ENCODE data around the gene UBAP2L.

UBAP2L gene, protein sequence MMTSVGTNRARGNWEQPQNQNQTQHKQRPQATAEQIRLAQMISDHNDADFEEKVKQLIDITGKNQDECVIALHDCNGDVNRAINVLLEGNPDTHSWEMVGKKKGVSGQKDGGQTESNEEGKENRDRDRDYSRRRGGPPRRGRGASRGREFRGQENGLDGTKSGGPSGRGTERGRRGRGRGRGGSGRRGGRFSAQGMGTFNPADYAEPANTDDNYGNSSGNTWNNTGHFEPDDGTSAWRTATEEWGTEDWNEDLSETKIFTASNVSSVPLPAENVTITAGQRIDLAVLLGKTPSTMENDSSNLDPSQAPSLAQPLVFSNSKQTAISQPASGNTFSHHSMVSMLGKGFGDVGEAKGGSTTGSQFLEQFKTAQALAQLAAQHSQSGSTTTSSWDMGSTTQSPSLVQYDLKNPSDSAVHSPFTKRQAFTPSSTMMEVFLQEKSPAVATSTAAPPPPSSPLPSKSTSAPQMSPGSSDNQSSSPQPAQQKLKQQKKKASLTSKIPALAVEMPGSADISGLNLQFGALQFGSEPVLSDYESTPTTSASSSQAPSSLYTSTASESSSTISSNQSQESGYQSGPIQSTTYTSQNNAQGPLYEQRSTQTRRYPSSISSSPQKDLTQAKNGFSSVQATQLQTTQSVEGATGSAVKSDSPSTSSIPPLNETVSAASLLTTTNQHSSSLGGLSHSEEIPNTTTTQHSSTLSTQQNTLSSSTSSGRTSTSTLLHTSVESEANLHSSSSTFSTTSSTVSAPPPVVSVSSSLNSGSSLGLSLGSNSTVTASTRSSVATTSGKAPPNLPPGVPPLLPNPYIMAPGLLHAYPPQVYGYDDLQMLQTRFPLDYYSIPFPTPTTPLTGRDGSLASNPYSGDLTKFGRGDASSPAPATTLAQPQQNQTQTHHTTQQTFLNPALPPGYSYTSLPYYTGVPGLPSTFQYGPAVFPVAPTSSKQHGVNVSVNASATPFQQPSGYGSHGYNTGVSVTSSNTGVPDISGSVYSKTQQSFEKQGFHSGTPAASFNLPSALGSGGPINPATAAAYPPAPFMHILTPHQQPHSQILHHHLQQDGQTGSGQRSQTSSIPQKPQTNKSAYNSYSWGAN

GRCh38 chr1:154220071-154220969 lies at the start of gene UBAP2L:
Gene UBAP2L (plus strand): TSS chr1:154220955. CDS start chr1:154225124, 4,169 bp downstream.
- peak; percentile 99 for DNase-seq

DNA sequence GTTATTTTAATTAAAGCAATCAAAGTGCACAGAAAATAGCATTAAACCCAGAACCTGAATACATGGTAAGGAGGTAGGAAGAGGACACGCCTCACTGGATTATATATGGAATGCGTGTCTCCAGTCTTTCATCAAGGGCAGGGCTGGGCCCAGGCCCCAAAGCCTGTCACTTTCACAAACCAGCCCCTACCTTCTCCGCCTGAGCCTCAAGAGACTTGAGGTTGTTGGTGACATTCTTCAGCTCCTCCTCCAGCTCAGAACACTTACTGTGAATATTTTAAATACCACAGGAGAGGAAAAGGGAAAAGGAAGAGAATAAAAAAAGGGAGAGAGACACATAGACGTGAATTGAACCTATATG lies 49.6 kb upstream of the UBAP2L start:
- DNase-seq: no peak

- DNase-seq: no peak
These were observed 48.9 kb upstream of the UBAP2L start for GRCh38 chr1:154171880-154172279.

DNA sequence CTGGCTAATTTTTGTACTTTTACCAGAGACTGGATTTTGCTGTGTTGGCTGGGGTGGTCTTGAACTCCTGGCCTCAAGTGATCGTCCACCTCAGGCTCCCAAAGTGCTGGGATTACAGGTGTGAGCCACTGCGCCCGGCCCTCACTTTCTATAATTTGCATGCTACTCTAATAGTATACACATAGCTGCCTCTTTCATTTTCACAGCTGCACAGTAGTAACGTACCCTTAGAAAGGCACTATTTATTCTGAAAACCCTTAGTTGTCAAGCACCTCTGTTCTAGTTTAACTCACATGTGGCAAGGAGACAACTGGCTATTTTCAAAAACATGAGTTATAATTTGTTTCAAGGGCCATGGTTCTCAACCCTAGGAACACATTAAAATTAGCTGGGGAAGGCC lies 46.1 kb upstream of the UBAP2L start:
- DNase-seq: no peak

- peak; percentile 62 for DNase-seq
These were observed 44.4 kb upstream of the UBAP2L start for GRCh38 chr1:154176337-154176736.

DNA sequence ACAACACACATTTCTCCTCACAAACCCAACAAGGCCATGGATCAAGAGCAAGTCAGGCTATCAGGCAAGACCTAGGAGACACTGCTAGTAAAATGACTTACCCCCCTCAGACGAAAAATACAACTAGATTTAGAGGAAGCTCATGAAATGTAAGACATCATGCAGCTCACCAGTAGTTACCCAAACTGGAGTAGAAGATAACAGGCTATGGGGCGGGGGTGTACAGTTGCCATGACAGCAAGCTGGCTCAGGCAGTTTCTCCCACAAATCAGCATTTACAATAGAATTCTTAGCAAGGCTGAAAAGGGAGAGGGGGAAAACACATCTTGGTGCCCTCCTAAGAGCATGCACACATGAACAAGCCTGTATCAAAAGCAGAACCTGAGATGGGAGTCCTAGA lies 42.7 kb upstream of the UBAP2L start:
- DNase-seq: no peak

DNA sequence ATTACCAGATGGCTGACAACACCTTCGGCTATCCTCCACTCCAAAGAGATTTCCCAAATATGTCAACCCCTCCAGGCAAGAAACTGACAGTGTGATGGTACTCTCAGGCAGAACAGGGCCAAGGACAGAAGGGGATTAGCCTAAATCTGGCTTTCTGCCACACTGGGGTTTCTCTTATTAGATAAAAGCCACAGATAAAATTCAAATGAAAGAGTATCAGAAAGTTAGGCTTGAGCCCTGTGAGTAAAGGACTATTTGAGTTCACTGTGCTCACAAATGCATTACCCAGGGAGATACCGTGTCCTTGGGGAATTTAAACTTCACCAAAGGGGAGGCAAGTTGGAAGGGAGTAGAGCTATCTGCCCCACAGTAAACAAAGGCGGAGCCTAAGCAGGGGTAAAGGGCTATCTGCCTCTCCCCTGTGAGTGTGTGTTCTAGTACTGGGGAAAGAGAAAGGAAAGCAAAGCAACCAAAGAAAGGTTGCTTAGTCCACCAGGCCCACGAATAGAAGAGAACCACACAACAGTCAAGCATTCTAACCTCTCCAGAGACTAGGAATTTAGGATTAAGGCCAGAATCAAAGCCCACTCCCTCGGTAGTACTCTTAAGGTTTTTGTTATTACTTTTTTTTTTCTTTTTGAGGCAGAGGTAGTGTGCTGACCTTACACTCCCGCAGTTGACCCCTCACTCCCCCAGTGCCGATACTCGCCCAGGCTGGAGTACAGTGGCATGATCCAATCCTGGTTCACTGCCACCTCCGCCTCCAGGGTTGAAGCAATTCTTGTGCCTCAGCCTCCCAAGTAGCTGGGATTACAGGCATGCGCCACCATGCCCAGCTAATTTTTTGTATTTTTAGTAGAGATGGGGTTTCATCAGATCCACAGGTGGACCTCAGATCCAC lies 41.6 kb upstream of the UBAP2L start:
- DNase-seq: no peak

DNA sequence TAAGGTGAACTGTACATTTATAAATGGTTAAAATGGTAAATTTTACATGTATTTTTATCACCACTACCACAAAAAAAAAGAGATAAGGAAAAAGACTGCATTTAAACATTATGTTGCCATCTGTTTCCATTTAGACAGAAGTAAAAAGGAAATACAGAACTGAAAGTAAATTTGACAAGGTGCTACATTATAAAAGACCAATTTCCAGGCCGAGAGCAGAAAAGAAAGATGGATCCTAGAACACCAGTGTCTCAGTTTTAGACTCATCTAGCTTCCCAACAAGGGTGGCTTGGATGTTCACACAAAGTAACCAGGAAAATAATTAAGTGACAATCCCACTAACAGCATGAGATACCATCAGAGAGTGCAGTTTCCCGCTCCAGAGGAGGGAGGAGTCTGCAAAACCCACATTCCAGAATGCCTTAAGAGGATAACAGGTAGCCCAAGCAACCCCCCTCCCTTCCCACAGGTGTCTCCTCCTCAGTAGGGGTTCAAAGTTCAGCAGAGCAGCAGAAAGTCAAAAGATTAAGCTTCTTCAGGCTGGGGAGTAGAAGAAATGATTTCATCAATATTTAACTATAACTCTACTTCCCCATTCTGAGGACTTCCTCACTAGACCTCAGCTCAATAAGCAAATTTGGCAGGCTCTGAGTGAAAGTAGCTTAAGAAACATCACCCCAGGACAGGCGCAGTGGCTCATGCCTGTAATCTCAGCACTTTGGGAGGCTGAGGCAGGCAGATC lies 40.6 kb upstream of the UBAP2L start:
- no peak for DNase-seq

- DNase-seq: no peak
These were observed 38.8 kb upstream of the UBAP2L start for GRCh38 chr1:154181944-154182343.

DNA sequence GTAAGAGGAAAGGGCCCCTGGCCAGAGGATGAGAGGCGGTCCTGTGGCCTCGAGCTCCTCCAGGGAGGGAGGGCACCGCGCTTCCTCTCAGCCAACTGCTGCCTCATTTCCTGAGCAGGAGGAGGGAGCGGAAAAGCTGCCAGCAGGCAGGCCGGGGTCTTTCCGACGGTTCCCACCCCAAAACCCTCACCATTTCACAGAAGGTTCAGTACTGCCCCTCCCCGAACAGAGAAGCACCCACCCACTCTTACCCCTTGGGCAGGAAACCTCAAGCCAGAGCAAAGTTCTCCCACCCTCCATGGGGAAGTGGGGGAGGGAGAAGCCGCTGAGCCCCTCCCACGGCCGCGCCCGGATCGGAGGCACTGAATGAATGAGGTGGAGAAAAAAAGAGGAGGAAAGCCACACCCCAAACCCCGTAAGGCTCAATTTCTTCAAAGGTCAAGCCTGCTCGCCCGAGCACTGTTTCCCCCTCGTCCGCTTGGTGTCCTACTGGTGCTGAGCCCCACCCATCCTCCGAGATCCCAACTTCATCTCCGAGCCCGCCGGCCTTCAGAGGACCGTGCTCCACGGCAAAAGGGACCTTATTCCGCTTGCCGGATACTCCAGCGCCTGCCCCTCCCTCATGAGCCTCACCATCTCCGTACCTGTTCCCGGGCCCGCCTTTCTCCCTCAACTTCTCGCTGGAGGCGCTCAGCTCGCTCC lies 38.3 kb upstream of the UBAP2L start:
- DNase-seq: peak; percentile 82

DNA sequence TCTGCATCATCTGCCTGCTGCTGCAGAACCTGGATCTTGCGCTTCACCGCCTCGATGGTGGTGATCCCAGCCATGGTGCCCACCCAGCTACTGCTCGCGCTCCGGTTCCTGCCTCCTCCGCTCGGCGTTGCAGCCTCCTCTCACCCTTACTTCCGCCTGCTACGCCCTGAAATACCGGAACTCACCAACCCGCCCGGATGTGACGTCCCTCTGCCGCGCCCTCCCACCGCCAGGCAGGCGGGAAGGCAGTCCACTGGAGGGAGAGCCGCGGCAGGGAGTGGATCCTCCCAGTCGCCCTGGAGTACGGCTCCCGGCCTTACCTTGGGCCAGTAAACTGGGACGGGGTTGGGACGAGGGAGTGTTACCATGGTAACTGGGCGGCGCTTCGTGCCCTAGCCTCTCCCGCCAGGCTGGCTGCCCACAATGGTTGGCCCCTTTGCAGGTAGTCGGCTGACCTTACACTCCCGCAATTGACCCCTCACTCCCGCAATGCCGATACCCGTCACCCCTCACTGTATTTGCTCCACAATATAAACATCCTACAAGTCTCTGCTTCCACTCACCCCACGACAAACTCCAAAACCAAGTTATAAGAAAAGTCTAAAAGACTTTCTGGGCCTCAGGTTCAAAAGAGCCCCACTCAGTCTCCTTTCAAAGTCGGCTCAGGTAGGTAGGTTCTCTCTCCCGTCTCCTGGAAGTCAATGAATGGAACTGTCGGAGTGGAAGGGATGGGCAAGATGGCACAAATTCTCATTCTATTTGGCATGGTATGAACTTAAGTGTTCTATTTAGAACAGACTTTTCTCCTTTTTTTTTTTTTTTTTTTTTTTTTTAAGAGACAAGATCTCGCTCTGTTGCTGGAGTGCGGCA lies 37.5 kb upstream of the UBAP2L start:
- DNase-seq: peak; percentile 97

- peak; percentile 47 for DNase-seq
These were observed 34.6 kb upstream of the UBAP2L start for GRCh38 chr1:154186177-154186576.

GRCh38 chr1:154186852-154187501 lies 33.8 kb upstream of the UBAP2L start:
- no peak for DNase-seq

DNA sequence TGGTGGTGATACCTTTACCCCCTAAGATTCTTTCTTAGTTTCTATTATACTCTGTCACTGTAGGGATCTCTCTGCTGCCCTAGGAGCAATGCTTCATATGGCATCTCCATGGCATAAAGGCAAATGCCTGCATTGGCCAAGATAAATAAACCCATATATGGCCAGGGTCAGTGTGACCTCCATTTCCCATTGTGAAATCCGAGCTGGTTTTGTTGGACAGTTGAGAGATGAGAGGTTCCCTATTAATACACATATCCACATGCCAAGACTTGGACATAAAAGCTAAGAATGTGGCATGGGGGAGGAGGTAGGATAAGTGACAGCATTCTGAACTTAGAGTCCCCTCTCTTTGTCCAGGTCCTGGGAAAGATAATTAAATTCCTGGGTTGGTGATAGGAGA lies 30.2 kb upstream of the UBAP2L start:
- DNase-seq: peak; percentile 73

DNA sequence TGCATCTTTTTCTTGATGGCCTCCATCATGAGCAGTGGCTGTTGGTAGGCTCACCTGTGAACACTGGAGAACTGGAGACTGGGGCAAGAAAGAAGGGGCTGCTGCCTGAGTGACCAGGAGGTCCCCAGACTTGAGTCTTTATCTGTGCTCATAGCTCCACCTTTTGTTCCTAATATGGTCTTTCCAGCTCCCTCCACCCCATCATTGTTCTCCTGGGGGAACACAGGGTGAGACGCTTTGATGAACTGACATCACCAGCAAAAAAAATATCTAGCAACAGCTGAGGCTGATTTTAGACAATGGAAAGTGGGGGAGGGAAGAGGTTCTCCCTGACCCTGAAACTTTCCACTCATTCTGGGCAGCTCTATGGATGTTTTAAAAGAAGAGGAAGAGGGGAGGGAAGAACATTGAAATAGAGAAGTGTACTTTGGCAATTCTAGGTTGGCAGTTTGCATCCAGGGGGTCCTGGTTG lies 28.7 kb upstream of the UBAP2L start, which contains the start of gene TPM3:
Gene TPM3 (minus strand): TSS at position 111 of the 472 bp plus-strand sequence. CDS start 82 bp downstream, at position 29.
- no peak for DNase-seq

DNA sequence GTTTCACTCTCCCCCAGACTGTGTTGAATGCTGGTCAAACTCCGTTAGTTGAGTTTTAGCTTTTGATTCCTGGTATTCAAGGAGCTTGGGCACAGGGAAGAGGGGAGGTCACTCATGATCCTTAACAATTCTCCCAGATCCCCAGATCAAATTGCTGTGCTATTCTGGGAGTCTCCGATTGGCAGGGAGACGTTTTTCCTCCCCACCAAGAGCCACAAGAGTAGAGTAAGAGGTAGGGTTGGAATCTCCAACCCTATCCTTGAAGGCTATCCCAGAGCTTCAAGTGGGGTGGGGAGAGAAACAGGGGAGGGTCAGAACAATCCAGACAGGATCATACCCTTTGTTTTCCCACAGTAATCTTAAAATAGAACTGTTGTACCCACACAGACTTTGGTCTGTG lies 28.3 kb upstream of the UBAP2L start:
- DNase-seq: no peak

- no peak for DNase-seq
These were observed 26.9 kb upstream of the UBAP2L start for GRCh38 chr1:154193821-154194220.
